PC-3 (cell line): ENCODE results near the gene ZFHX2.

Experiments
- CTCF ChIP-seq: fragments of 300-600 bp; sonication (generic); conservative IDR thresholded peaks from 2 replicates; pipeline ENCODE4 v1.5.1; 2017; ENCODE audit warnings: antibody characterized with exemption, low read depth, mild to moderate bottlenecking, low read length
- EZH2 ChIP-seq: fragments of 300-600 bp; sonication (generic); IDR thresholded peaks from one replicate; pipeline ENCODE4 v1.6.1; 2017; ENCODE audit warnings: antibody characterized with exemption, mild to moderate bottlenecking, low read length; ENCODE audit not compliant: unreplicated experiment

GRCh38 chr14:23478109-23478759 lies 73.3 kb downstream of the ZFHX2 start:
- TF ChIP-seq EZH2 (no peak), CTCF (peak; percentile 83)
